Thyroid gland (tissue), 4 donors: ENCODE data around the gene CBARP. TPM values are rescaled to one million over a fixed set of nuclear protein-coding genes. Genes with fewer than 3 reads are reported as not detected.

Source experiments
- DNase-seq, 2 donors: peaks; one replicate each; pipeline ENCODE4 v3.0.0-alpha.2; 2019
- H3K27ac ChIP-seq, 3 donors: fragments of 200-600 bp; sonication (generic); 1 replicate in 2 of 3; 2 replicates in 1 of 3; pipeline ENCODE4 v1.5.1; 2016 to 2019; ENCODE audit warnings: mild to moderate bottlenecking in 1 of 3, moderate library complexity in 1 of 3
- H3K27me3 ChIP-seq: fragments of 200-600 bp; sonication (generic); one replicate; pipeline ENCODE4 v1.5.1; 2019
- H3K36me3 ChIP-seq, 2 donors: fragments of 200-600 bp; sonication (generic); one replicate each; pipeline ENCODE4 v1.5.1; 2016 to 2019
- H3K4me1 ChIP-seq, 2 donors: fragments of 200-600 bp; sonication (generic); one replicate each; pipeline ENCODE4 v1.5.1; 2017 to 2019
- H3K4me3 ChIP-seq, 3 donors: fragments of 200-600 bp; sonication (generic); replicated peaks in 1 of 3; 1 replicate in 2 of 3; 2 replicates in 1 of 3; pipeline ENCODE4 v1.5.1; 2016; ENCODE audit warnings: mild to moderate bottlenecking in 1 of 3
- H3K9me3 ChIP-seq: fragments of 200-600 bp; sonication (generic); one replicate; pipeline ENCODE4 v1.5.1; 2017
- POLR2A ChIP-seq, 2 donors: fragments of 450-650 bp; IDR thresholded peaks; one replicate each; pipeline ENCODE4 v1.6.1; 2017; ENCODE audit warnings: antibody characterized with exemption in 2 of 2, mild to moderate bottlenecking in 2 of 2, moderate library complexity in 1 of 2
- whole genome bisulfite sequencing, 2 donors: methylation state at CpG; one replicate each; pipeline ENCODE4 v1.1.5; 2017; 5-methylcytosine and 5-hydroxymethylcytosine counted together
- intact Hi-C: fragments of 100-400 bp; cut with DNase I; formaldehyde crosslinking; loops from one replicate; pipeline ENCODE4 v1.15.1; 2023
- total RNA-seq, 4 donors: library from RNA; depleted of rRNA; stranded (reverse); fragments of >200 nt; gene quantifications; one replicate each; pipeline ENCODE4 v1.2.3, GENCODE V29; 2016
- TF ChIP-seq, protein P1 (sequence below), 6 experiments: fragments of 200-600 bp in 3 of 6; fragments of 450-650 bp in 3 of 6; sonication (generic) in 3 of 6; IDR thresholded peaks; one replicate each; pipeline ENCODE4 v1.5.1; 2016 to 2019; ENCODE audit warnings: antibody characterized with exemption in 6 of 6, mild to moderate bottlenecking in 2 of 6, inconsistent platforms in 1 of 6, moderate library complexity in 1 of 6

CBARP gene
- total RNA-seq, 4 donors from 2014 or later = 0.73 to 3.2 (median 1.5) TPM

- H3K4me3 ChIP-seq = no peak overlapping the region
- no peaks in the 10 kb centered on the region for H3K27me3 ChIP-seq
- peaks cover 51 to 71% of the 10 kb centered on the region in 2 donors for H3K4me1 ChIP-seq
- no peak for TF ChIP-seq POLR2A (IDR thresholded peaks at IDR 0.05)
- TF ChIP-seq, protein P1, sequence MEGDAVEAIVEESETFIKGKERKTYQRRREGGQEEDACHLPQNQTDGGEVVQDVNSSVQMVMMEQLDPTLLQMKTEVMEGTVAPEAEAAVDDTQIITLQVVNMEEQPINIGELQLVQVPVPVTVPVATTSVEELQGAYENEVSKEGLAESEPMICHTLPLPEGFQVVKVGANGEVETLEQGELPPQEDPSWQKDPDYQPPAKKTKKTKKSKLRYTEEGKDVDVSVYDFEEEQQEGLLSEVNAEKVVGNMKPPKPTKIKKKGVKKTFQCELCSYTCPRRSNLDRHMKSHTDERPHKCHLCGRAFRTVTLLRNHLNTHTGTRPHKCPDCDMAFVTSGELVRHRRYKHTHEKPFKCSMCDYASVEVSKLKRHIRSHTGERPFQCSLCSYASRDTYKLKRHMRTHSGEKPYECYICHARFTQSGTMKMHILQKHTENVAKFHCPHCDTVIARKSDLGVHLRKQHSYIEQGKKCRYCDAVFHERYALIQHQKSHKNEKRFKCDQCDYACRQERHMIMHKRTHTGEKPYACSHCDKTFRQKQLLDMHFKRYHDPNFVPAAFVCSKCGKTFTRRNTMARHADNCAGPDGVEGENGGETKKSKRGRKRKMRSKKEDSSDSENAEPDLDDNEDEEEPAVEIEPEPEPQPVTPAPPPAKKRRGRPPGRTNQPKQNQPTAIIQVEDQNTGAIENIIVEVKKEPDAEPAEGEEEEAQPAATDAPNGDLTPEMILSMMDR (IDR thresholded peaks at IDR 0.05) = no peak
- intact Hi-C loops = no loop called here
- WGBS, 2 donors = 61 to 63% methylated on average over 3 to 15 of the region's 15 CpGs
- no peaks in the 10 kb centered on the region for H3K9me3 ChIP-seq
- no peaks in the 10 kb centered on the region for H3K36me3 ChIP-seq
- peak in 1 of 2 donors; percentile 23 for DNase-seq
- peak overlapping the region; percentile 90 to 94 (median 90) for H3K27ac ChIP-seq
Observed at GRCh38 chr19:1240925-1241324, 3.1 kb upstream of the CBARP start.

DNA sequence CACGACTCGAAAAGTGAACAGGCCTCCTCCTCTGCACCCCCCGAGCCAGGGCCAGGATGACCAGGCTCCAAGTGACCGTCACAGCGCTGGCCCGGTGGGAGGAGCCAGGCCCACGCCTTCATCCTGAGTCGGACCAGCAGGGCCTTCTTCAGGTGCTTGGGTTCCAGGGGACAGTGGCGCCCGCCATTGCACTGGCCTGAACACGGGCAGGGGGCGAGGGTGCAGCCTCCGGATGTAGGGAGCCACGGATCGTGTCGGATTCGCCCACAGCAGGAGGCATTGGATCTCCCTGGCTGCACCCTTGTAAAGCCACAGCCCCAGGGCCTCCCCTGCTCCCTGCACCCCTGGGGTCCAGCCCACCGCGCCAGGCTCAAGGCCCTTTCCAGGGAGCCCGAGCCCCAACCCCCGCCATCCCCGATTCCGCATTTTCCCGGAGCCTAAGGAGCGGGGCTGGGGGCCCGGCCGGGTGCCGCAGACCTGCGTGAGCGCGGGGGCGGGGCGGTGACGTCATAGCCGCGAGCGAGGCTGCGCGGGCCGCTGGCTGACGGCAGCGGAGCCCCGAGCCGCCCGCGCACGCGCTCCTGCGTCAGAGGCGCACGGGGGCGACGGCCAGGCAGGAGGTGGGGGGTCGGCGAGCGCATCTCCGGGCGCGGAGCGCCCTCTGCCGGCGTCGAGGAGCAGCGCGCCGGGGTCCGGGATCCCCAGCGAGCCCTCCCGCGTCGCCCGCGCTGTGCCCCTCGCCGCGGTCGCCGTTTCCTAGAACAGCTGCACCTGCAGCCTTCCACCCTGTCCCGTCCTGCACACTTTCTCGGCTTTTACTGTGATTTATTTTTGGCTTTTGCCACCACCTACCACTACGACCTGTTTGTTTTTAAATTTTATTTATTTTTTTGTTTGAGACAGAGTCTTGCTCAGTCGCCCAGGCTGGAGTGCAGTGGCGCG lies 2.3 kb upstream of the CBARP start:
- no peaks in the 10 kb centered on the region for H3K27me3 ChIP-seq
- peak; percentile 87 to 89 for DNase-seq
- intact Hi-C loops = loop anchor here (10.0 kb wide), 1 partner anchor 315 kb away; the partner anchor contains the start of gene ARID3A
- H3K4me3 ChIP-seq = peak overlapping the region in 1 of 3 donors; percentile 23
- H3K9me3 ChIP-seq = no peaks in the 10 kb centered on the region
- 1 to 11% methylated on average over 21 to 27 of the region's 84 CpGs for WGBS, 2 donors
- TF ChIP-seq, protein P1 (IDR thresholded peaks at IDR 0.05) = peak; percentile 35 to 98 (median 92)
- TF ChIP-seq POLR2A (IDR thresholded peaks at IDR 0.05) = peak in 1 of 2 donors; percentile 48
- peaks cover 43 to 62% of the 10 kb centered on the region in 2 donors for H3K4me1 ChIP-seq
- H3K36me3 ChIP-seq = no peaks in the 10 kb centered on the region
- peak overlapping the region; percentile 90 to 94 (median 90) for H3K27ac ChIP-seq

DNA sequence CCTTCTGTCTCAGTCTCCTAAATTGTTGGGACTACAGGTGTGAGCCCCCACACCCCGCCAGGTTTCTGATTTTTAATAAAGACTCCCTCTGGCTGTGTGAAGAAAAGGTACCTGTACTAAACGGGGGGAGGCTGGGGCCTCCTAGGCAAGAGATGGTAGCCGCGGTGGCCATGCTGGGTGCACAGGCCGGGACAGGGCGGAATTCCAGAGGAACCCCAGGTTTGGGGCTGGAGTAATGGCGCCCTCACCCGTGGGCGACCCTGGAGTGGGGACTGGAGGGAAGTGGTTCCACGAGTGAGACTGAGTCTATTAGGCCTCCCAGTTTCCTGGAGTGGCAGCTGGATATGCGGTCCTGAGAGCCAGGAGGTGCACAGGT lies 1.6 kb upstream of the CBARP start:
- intact Hi-C loops = loop anchor here (10.0 kb wide), 1 partner anchor 315 kb away; the partner anchor contains the start of gene ARID3A
- H3K9me3 ChIP-seq = no peaks in the 10 kb centered on the region
- H3K4me3 ChIP-seq = no peak overlapping the region
- TF ChIP-seq POLR2A (IDR thresholded peaks at IDR 0.05) = no peak
- TF ChIP-seq, protein P1 (IDR thresholded peaks at IDR 0.05) = no peak
- H3K27ac ChIP-seq = peak overlapping the region in 2 of 3 donors; percentile 90 to 94
- H3K4me1 ChIP-seq = peaks cover 37 to 56% of the 10 kb centered on the region in 2 donors
- no peak for DNase-seq
- 83% methylated on average over 11 of the region's 11 CpGs for WGBS, 2 donors
- H3K36me3 ChIP-seq = no peaks in the 10 kb centered on the region
- no peaks in the 10 kb centered on the region for H3K27me3 ChIP-seq

DNA sequence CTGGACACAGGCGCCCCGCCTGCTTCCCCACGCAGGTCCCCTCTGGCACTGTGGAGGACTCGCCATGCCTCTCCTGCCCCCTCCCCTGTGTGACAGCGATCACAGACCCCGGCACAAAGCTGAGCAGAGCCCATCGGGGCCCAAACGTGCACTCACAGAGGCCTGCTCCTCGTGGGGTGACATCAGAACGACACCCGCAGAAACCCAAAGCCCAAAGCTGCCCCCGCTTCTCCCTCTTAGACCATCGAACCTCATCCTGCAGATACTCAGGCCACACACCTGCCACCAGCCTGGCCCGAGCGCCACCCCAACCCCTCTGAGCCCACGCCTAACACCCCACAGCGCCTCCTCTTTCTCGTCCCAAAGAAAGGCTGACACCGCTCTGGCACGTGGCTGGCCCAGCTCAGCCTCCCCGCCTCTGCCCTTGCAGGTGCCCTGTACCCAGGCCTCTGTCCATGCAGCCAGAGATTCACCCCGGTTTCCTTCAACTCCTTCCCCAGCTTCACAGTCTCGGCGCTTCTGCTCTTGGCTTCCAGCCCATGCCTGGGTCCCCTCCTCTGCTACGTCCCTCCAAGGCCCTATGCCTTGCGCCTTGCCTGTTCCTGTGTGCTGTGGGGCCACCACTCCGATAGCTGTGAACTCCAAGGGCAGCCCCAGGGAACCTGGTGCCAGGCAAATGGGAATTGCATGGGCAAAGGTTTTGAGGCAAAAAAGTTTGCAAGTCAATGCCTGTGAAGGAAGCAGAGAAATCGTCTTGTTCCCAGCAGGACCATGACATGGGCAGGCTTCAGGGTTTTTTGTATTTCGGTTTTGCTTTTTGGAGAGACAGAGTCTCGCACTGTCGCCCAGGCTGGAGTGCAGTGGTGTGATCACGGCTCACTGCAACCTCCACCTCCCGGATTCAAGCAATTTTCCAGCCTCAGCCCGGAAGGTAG lies 831 bp upstream of the CBARP start:
- intact Hi-C loops = loop anchor here (10.0 kb wide), 1 partner anchor 314 kb away; the partner anchor contains the start of gene ARID3A
- TF ChIP-seq, protein P1 (IDR thresholded peaks at IDR 0.05) = no peak
- TF ChIP-seq POLR2A (IDR thresholded peaks at IDR 0.05) = no peak
- peaks cover 31 to 48% of the 10 kb centered on the region in 2 donors for H3K4me1 ChIP-seq
- no peaks in the 10 kb centered on the region for H3K36me3 ChIP-seq
- no peaks in the 10 kb centered on the region for H3K9me3 ChIP-seq
- H3K27ac ChIP-seq = peak overlapping the region in 2 of 3 donors; percentile 90 to 94
- H3K27me3 ChIP-seq = no peaks in the 10 kb centered on the region
- DNase-seq = no peak
- H3K4me3 ChIP-seq = peak overlapping the region in 1 of 3 donors; percentile 21
- WGBS, 2 donors = 69 to 74% methylated on average over 30 to 34 of the region's 34 CpGs
